ENCODE data around the gene FAM50B. TPM values are rescaled to one million over a fixed set of nuclear protein-coding genes. Genes with fewer than 3 reads are reported as not detected.

FAM50B gene
- total RNA-seq, 1 experiment from 2014 or later, result 3.3 TPM

DNA sequence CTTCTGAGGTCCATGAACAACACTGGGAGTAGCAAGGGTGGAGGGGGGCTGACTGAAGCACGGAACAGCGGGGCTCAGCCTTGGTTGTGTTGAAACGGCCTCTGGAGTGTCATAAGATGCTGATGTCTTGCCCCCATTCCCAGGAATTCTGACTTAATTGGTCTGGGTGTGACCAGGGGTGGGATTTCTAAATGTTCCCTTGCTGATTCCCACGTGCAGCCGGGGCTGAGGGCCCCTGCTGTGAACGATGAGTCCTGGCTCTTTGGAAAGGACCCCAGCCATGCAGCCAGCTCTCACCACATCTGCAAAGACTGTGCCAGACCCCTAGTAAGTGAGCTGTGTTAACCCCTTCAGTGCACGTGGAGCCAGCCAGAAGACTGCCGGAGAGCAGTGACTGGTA is 28.6 kb upstream of the FAM50B start:
- no peaks in the 10 kb centered on the region for H3K79me2 ChIP-seq (ENCODE audit: insufficient read depth, low read length)
- H4K8ac ChIP-seq (replicated peaks; ENCODE audit: insufficient read length, low read depth, low read length), result no peak overlapping the region
- Mint-ChIP-seq H3K4me1 (peaks cover 46 to 54% of the 10 kb centered on the region in 2 experiments), H3K4me3 (no peak overlapping the region), H3K36me3 (ENCODE audit: insufficient read depth in 1 of 3, low read depth in 3 of 3) (no peaks in the 10 kb centered on the region; a peak in 2 of 7 replicates), H3K27me3 (ENCODE audit: low read depth) (peaks cover 21% of the 10 kb centered on the region), H3K27ac (no peak overlapping the region), H3K9me3 (0 out of 5 replicates have a peak, but pooled peaks cover 0 to 2% of the 10 kb centered on the region in 2 experiments)
- no peak overlapping the region for H2BK20ac ChIP-seq (ENCODE audit: low read depth, low read length, poor library complexity, severe bottlenecking)
- DNase-seq, result no peak
- no peak overlapping the region for H2AK5ac ChIP-seq (ENCODE audit: insufficient read length, low read length)
- no peak overlapping the region for H2BK12ac ChIP-seq (ENCODE audit: insufficient read length, low read depth, low read length)
- H4K5ac ChIP-seq (ENCODE audit: insufficient read length, low read depth, low read length), result no peak overlapping the region
- H3K79me1 ChIP-seq (ENCODE audit: insufficient read depth, low read depth, low read length, poor library complexity, severe bottlenecking), result no peaks in the 10 kb centered on the region
- no peak for TF ChIP-seq CTCF (conservative IDR thresholded peaks at IDR 0.05)
- H2AFZ ChIP-seq (ENCODE audit: low read length), result no peak overlapping the region
- no peaks in the 10 kb centered on the region for H3K9me3 ChIP-seq (ENCODE audit: control insufficient read depth, low read depth, low read length)
- no peaks in the 10 kb centered on the region for H4K20me1 ChIP-seq (ENCODE audit: control insufficient read depth, insufficient read depth, insufficient read length)
- H3K56ac ChIP-seq (ENCODE audit: insufficient read length, low read depth, low read length), result no peak overlapping the region
- no peaks in the 10 kb centered on the region for H3K27me3 ChIP-seq (ENCODE audit: insufficient read depth, low read length)
- H2BK15ac ChIP-seq (ENCODE audit: low read depth, low read length), result no peak overlapping the region
- no peak overlapping the region for H3K27ac ChIP-seq (ENCODE audit: insufficient read length, low read depth, low read length)
- H2BK120ac ChIP-seq (ENCODE audit: low read depth, low read length, poor library complexity, severe bottlenecking), result no peak overlapping the region
- no peak overlapping the region for H3K4me2 ChIP-seq (ENCODE audit: insufficient read depth, insufficient read length, low read length)
- H3K4ac ChIP-seq (ENCODE audit: low read depth, low read length), result no peak overlapping the region
- H2BK5ac ChIP-seq (ENCODE audit: insufficient read length, low read length), result no peak overlapping the region
- WGBS (ENCODE audit: extremely low coverage, insufficient read length, low lambda C conversion rate), result no CpG with 5 or more reads among the region's 8 CpGs
- H3K4me1 ChIP-seq (ENCODE audit: insufficient read depth, low read length), result peaks cover 7% of the 10 kb centered on the region
- H3K9ac ChIP-seq (ENCODE audit: extremely low read depth, insufficient read length, low read length), result no peak overlapping the region
- H3K14ac ChIP-seq (ENCODE audit: insufficient read depth, low read length), result no peak overlapping the region
- no peak overlapping the region for H3K23ac ChIP-seq (ENCODE audit: insufficient read length, low read depth, low read length)
- H4K91ac ChIP-seq (ENCODE audit: insufficient read length, low read depth, low read length), result no peak overlapping the region
- no peaks in the 10 kb centered on the region for H3K23me2 ChIP-seq (ENCODE audit: insufficient read length, low read depth, low read length, poor library complexity, severe bottlenecking)
- no peak overlapping the region for H3K18ac ChIP-seq (ENCODE audit: insufficient read length, low read depth, low read length)
- H3T11ph ChIP-seq (ENCODE audit: low read length), result no peak overlapping the region
